ENCODE results near the gene SDCCAG8. TPM values are rescaled to one million over a fixed set of nuclear protein-coding genes. Genes with fewer than 3 reads are reported as not detected.

Gene SDCCAG8
- total and polyA plus RNA-seq, 2 donors from 2014 or later, result 29.6 to 53.2 TPM

GRCh38 chr1:243420946-243421685, 165.3 kb downstream of the SDCCAG8 start:
- no peak for TF ChIP-seq CTCF (IDR thresholded peaks at IDR 0.05; ENCODE audit: borderline replicate concordance, extremely low read depth, insufficient read depth)
- FAIRE-seq, result no peak
- peak in 1 of 5 donors; percentile 6 for DNase-seq
- intact Hi-C loops (cut with DNase I), result no loop called here
- H3K27me3 ChIP-seq (ENCODE audit: control insufficient read depth, insufficient read depth, low read length), result no peaks in the 10 kb centered on the region
- H3K4me3 ChIP-seq (ENCODE audit: low read length in 3 of 3), result peak overlapping the region in 2 of 3 donors; percentile 59 to 60
- H3K4me1 ChIP-seq (ENCODE audit: control insufficient read depth in 2 of 3, insufficient read depth in 2 of 3, low read depth in 1 of 3, low read length in 3 of 3), result no peaks in the 10 kb centered on the region
- H3K27ac ChIP-seq (ENCODE audit: low read depth in 2 of 2, low read length in 2 of 2), result peak overlapping the region in 1 of 2 donors; percentile 4
- H3K9me3 ChIP-seq (ENCODE audit: control insufficient read depth in 2 of 3, insufficient read depth in 1 of 3, low read length in 3 of 3), result no peaks in the 10 kb centered on the region
- peak overlapping the region in 1 of 3 donors; percentile 47 for H3K9ac ChIP-seq (ENCODE audit: low read length in 3 of 3)
- peaks cover 0 to 1% (median 0%) of the 10 kb centered on the region in 3 donors for H3K36me3 ChIP-seq (ENCODE audit: control insufficient read depth in 2 of 3, insufficient read depth in 3 of 3, low read length in 3 of 3)

DNA sequence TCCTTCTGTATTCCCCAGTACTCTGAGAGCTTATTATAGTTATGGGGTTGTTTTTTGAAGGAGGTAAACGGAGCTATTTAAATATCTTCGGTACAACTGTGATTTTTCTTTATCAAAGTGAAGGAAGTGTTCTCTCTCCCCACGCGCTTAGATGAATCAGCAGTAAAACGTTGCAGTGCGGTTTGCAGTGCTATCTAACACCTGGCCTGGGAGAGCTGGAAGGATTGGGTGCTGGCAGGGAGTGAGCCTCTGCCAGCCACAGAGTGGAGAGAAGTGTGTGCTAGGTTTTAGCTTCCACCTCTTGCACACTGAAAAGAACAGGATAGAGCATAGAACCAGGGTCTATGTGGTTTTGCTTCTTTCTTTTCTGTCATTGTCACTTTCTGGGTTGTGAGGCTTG, 165.9 kb downstream of the SDCCAG8 start:
- peak overlapping the region in 1 of 2 donors; percentile 4 for H3K27ac ChIP-seq (ENCODE audit: low read depth in 2 of 2, low read length in 2 of 2)
- DNase-seq (peak in 2 of 5 donors; percentile 13 to 30), FAIRE-seq (no peak)
- peak overlapping the region in 2 of 3 donors; percentile 59 to 60 for H3K4me3 ChIP-seq (ENCODE audit: low read length in 3 of 3)
- no peaks in the 10 kb centered on the region for H3K4me1 ChIP-seq (ENCODE audit: control insufficient read depth in 2 of 3, insufficient read depth in 2 of 3, low read depth in 1 of 3, low read length in 3 of 3)
- no peaks in the 10 kb centered on the region for H3K9me3 ChIP-seq (ENCODE audit: control insufficient read depth in 2 of 3, insufficient read depth in 1 of 3, low read length in 3 of 3)
- no peak for TF ChIP-seq CTCF (IDR thresholded peaks at IDR 0.05; ENCODE audit: borderline replicate concordance, extremely low read depth, insufficient read depth)
- peaks cover 0 to 2% (median 0%) of the 10 kb centered on the region in 3 donors for H3K36me3 ChIP-seq (ENCODE audit: control insufficient read depth in 2 of 3, insufficient read depth in 3 of 3, low read length in 3 of 3)
- H3K27me3 ChIP-seq (ENCODE audit: control insufficient read depth, insufficient read depth, low read length), result no peaks in the 10 kb centered on the region
- H3K9ac ChIP-seq (ENCODE audit: low read length in 3 of 3), result peak overlapping the region in 1 of 3 donors; percentile 47
- intact Hi-C loops (cut with DNase I), result no loop called here

GRCh38 chr1:243422362-243422761, 166.5 kb downstream of the SDCCAG8 start:
- Histone ChIP-seq H3K9me3 (ENCODE audit: control insufficient read depth in 2 of 3, insufficient read depth in 1 of 3, low read length in 3 of 3) (no peaks in the 10 kb centered on the region), H3K27ac (ENCODE audit: low read depth in 2 of 2, low read length in 2 of 2) (no peak overlapping the region), H3K9ac (ENCODE audit: low read length in 3 of 3) (no peak overlapping the region), H3K27me3 (ENCODE audit: control insufficient read depth, insufficient read depth, low read length) (no peaks in the 10 kb centered on the region), H3K36me3 (ENCODE audit: control insufficient read depth in 2 of 3, insufficient read depth in 3 of 3, low read length in 3 of 3) (peaks cover 0 to 4% (median 0%) of the 10 kb centered on the region in 3 donors), H3K4me3 (ENCODE audit: low read length in 3 of 3) (no peak overlapping the region), H3K4me1 (ENCODE audit: control insufficient read depth in 2 of 3, insufficient read depth in 2 of 3, low read depth in 1 of 3, low read length in 3 of 3) (no peaks in the 10 kb centered on the region)
- FAIRE-seq (no peak), DNase-seq (no peak)
- no peak for TF ChIP-seq CTCF (IDR thresholded peaks at IDR 0.05; ENCODE audit: borderline replicate concordance, extremely low read depth, insufficient read depth)
- intact Hi-C loops (cut with DNase I), result no loop called here

Measured in kidney (tissue), 14 donors.